Stimulated activated CD4-positive, alpha-beta T cell treated with anti-CD3 and anti-CD28 coated beads, Interleukin-2, amount 100 ng/mL, for 24 hours (primary cell): ENCODE data around the gene FAXC.
"Not testable (repeated sequence)": the region's sequence is repeated elsewhere in the genome, so short reads cannot be mapped to it uniquely, and the experiment has no call there.

Source experiments
- DNase-seq, 2 donors: peaks; one replicate each; pipeline ENCODE4 v3.0.0-alpha.2; 2020

Gene FAXC

DNA sequence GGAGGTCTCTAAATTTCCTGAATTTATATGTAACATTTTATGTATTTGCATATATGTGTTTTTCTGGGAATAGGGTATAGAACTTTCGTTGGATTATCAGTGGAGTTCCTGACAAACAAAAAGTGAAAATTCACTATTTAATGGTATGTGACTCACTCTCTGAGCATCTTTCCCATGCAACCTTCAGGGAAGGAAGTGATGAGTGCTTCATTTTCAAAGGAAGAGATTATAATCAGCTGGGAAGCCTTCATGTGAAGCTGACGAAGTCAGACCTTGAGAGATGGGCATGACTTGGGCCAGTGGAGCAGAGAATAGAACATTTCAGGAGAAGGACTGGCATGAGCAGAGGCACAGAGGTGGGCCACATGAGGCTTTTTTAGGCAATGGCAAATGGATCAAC lies 72.7 kb downstream of the FAXC start:
- no peak for DNase-seq

DNA sequence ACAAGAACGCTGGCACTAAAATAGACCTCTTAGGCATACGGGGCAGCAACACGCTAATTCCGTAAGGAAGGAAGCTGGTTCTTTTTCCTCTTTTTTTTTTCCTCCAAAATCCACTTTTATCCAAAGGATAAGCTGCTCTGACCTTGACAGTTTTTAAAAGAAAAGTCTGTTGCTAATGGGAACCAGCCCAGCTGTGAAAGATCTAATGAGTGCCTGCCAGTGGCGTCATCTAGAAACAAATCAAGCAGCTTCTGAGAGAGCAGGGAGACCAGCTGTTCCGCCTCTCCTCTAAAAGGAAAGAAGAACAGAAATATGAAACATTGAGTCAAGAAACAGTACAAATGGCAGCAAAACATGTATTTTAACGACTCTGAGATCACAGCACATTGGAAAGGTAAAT lies 78.6 kb downstream of the FAXC start:
- DNase-seq = no peak

DNA sequence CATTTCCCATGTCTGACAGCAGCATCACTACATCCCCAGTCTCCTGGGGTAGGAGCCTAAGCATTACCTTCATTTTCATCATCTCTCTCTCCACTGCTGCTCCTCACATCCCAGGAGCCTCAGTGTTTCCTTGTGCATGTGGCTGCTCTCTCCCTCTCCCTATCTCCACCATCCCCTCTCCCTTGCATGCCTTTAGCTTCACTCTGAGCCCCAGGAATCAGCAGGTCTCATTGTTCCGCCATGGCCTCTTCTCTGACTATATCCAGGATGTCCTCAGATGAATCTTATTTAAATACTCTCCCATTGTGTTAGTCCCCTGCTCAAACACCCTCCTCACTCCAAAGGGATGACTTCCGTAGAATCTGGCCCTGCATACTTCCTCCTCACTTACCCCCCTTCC lies 79.4 kb downstream of the FAXC start:
- DNase-seq = no peak

DNA sequence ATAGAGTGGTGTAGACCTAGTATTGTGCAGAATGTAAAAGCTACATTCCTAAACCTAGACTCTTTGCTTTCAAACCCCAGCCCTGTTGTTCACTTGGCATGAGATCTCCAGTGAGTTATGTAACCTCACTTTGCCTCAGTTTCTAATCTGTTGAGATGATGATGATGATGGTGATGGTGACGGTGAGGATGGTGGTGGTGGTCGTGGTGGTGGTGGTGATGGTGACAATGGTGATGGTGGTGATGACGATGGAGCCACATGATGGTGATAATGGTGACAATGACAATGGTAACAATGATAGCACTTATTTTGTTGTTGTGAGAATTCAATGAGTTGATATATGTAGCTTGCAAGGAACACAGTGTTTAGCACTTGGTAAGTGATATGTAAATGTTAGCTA lies 80.3 kb downstream of the FAXC start:
- no peak for DNase-seq

DNA sequence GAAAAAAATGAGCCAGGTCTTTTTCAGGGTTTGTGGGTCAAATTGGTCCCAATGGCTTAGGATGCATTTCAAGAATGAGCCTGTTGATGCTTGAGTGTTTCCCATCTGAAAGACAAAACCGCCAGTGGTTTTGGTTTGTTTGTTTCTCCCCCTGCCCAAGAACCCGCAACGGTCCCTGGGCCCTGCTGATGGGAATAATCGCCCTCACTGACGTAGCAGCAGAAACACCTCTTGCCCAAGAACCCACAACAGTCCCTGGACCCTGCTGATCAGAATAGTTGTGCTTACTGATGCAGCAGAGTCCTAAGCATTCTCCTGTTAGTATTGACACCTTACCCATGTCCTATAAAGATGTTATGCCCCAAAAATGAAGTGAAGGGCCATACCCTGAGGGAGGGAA lies 82.5 kb downstream of the FAXC start:
- DNase-seq = not testable (repeated sequence)

DNA sequence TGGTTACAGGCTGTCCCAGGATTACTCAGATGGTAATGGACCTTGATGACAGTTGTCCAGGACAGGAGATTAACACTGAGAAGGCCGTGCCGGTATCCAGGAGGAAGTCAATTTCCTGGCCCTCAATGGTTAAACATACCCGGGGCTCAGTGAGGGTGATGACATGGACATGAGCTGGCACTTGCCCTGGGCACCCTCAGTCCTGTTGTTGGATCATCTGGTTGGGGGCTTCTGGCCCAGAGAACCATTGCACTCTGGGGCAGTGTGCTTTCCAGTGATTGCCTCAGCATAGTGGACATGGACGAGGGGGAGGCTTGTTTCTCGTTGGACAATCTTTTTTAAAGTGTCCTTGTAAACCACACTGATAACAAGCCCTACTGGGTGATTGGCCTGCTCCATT lies 84.0 kb downstream of the FAXC start:
- DNase-seq = not testable (repeated sequence)

DNA sequence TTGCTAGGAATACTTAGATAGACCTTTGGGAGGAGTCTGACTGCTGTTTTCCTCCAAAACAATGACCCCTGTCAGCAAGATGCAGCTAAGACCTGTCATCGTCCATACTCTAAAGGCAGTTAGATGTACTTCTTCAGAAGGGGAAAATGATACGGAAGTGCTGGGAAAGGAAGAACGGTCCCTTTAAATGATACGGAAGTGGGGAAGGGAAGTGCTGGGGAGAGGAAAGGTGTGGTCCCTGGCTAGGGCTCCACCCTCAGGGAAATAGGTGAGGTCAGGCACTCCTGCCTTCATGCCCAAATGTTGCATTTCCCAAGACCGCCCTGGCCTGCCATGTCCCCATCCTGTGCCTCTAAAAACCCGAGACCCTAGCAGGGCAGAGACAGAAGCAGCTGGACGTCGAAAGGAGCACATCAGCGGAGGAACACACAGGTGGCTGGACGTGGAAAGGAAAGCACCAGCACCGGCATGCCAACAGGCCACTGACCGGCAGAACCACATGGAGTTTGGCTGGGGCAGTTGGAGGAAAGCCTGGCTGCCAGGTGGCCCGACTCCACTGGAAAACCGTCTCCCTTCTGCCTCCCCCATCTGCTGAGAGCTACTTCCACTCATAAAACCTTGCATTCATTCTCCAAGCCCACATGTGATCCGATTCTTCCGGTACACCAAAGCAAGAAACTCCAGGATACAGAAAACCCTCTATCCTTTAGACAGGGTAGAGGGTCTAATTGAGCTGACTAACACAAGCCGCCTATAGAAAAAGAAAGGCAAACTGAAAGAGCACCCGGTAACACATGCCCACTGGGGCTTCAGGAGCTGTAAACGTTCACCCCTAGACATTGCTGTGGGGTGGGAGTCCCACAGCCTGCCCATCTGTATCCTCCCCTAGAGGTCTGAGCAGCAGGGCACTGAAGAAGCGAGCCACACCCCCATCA lies 94.6 kb downstream of the FAXC start:
- DNase-seq = no peak

DNA sequence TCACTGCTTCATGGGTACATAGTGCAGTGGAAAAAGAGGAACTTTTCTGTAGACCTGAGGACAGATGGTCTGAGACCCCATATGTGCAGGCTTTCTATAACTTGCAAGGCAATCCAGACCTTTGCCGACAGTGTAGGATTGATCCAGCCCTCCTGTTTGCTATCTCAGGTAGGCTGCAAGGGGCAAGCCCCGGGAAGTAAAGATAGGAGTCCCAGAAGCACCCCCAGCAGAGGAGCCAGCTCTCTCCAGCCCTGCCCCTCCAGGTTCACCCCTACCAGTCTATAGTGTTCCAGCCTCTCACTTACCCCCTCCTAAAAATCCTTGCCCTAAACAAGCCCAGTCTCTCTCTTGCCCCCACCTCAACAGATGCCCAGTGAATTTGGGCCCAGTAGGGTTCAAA lies 96.2 kb downstream of the FAXC start:
- DNase-seq = no peak

DNA sequence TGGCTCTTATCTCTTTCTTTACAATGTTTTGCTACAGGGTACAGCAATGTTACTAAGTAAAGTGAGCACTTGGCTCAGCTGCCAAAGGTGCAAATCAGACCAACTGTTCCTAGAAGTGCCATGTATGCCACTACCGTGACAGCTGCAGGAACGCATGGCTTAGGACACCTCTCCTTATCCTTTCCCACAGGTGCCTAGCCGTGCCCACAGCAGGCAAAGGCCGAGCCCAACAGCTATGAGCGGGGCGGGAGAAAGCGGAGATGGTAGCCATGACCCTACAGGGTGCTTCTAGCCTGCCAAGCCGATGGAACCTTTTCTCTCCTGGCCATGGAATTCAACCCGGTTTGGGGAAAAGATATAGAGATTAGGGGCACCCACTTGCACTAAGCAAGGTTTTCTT lies 97.1 kb downstream of the FAXC start:
- DNase-seq = no peak

DNA sequence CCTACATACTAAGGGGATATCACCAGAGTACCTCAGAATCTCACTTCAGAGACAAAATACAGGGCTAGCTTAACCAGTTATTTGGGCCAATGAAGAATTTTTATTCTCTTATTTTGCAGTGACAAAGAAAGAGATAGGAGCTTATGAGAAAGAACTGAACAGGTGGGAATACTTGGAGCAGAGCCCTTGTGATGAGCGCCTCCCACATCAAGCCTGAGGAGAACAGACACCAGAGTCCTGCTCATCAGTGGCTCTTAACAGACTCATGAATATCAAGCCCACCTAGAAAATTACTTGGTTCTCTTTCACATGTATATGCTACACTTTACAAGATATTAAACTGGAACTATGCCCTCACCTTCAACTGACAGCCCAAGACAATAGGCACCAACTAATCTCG lies 99.0 kb downstream of the FAXC start:
- no peak for DNase-seq

DNA sequence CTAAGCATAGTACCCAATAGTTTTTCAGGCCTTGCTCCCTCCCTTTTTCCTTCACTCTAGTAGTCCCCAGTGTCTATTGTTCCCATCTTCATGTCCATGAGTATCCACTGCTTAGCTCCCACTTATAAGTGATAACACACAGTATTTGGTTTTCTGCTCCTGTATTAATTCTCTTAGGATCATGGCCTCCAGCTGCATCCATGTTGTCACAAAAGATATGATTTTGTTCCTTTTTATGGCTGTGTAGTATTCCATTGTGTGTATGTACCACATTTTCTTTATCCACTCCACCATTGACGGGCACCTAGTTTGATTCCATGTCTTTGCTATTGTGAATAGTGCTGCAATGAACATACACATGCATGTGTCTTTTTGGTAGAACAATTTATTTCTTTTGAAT lies 102.9 kb downstream of the FAXC start:
- DNase-seq = no peak

DNA sequence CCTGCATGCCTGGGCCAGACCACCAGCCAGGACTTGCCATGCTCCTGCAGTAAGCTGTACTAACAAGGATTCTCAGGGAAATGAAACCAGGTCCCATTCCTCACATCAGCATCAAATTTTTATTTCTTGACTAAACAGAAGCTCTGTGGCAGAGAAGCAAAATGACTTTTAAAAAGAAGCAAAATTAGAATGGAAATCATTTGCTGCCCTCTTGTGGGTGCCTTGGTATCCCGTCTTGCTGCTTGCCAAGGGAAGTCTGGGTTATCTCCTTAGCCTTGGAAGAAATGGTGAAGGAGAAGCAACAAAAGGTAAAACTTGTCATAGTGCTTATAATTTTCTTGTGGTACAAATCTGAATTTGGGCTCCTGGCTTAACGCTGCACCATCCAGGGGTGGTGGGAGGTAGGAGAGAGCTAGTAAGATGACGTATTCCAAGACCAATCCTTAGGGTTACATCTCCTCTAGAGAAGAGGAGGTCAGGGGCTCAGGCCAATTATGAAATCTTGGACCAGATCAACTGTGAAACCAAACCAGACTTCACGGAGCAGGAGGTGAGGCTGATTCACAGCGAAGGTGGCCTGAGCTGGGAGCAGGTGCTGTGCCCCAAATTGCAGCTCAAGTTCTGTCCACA lies 107.5 kb downstream of the FAXC start:
- no peak for DNase-seq

DNA sequence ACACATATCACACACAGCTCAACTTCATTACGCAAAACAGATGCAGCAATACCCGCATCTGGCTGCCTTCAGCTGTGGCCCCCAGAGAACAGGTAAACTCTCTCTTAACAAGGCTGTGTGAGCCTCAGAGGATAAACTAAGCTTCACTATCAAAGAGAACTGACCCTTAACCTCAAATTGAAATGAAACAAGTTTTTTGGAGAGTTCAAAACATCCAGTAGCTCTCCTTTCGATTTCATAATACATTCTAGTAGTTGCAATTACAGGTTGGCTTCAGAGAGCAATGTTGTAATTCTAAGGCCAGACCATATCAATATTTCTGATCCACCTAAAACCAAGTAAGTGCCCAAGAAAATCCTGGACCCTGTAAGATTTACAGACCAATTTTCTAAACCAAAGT lies 113.5 kb downstream of the FAXC start:
- no peak for DNase-seq

DNA sequence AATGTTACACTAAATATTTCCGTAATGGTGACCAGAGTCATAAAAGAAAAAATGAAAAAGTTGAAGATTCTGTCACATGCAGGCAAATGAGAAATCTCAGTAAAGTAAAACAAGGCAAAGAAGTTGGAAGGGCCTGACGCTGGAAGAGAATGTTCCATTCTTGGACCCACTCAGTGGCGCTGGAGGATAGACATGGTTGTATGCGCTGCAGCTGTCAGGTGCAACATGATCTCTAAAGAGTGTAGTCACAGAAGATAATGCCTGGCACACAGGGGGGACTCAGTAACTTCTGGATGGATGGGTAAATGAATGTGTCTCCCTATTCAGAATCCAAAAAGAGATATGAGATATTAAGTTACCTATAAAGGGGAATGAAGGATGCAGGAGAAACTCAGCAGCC lies 116.3 kb downstream of the FAXC start:
- DNase-seq = no peak

DNA sequence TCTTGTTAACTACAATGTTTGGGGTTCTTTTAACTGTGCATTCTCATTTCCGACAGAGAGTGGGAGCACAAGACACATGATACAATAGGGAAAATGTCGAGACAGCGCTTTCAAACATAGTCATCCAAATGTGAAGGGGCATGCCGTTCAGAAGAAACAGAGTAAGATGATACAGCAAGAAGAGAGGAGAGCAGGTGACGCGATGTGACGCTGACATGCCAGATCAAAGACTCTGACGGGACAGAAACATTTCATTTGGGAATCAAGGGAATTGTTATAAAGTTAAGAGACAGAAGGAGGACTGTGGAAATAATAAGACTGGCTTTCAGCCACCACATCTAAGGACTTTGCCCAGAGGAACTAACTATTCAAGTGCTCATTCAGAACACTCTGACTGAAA lies 117.4 kb downstream of the FAXC start:
- DNase-seq = no peak

DNA sequence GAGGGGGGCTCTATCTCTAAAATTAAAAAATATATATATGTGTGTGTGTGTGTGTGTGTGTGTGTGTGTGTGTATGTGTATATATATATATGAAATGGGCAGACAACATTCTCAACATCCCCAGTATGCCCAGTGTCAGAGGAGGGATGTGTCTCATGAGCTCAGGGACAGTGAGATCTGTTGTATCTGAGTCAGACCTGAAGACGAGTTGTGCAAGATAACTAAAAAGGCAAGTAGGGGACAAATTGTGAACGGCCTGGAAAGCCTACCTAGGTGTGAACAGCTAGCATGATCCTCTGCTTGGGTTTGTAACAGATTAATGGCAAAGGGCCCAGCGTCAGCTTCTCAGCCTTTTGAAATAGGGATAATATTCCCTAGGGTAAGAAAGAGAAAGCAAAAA lies 124.3 kb downstream of the FAXC start:
- DNase-seq = no peak
